Measurements from ENCODE around the gene ARL10.
"Not testable (repeated sequence)": the region's sequence is repeated elsewhere in the genome, so short reads cannot be mapped to it uniquely, and the experiment has no call there.

The ARL10 gene

GRCh38 chr5:176388444-176389134 lies 23.3 kb downstream of the ARL10 start, which contains the start of the genes HIGD2A and NOP16:
TSS of gene HIGD2A (plus strand) at chr5:176388751. CDS start at chr5:176388820, 69 bp downstream.
TSS of gene NOP16 (minus strand) at chr5:176388598. CDS start at chr5:176388539, 59 bp downstream.
- DNase-seq (ENCODE audit: low read depth in 2 of 2, low spot score in 1 of 2) = peak; percentile 98 to 99

DNA sequence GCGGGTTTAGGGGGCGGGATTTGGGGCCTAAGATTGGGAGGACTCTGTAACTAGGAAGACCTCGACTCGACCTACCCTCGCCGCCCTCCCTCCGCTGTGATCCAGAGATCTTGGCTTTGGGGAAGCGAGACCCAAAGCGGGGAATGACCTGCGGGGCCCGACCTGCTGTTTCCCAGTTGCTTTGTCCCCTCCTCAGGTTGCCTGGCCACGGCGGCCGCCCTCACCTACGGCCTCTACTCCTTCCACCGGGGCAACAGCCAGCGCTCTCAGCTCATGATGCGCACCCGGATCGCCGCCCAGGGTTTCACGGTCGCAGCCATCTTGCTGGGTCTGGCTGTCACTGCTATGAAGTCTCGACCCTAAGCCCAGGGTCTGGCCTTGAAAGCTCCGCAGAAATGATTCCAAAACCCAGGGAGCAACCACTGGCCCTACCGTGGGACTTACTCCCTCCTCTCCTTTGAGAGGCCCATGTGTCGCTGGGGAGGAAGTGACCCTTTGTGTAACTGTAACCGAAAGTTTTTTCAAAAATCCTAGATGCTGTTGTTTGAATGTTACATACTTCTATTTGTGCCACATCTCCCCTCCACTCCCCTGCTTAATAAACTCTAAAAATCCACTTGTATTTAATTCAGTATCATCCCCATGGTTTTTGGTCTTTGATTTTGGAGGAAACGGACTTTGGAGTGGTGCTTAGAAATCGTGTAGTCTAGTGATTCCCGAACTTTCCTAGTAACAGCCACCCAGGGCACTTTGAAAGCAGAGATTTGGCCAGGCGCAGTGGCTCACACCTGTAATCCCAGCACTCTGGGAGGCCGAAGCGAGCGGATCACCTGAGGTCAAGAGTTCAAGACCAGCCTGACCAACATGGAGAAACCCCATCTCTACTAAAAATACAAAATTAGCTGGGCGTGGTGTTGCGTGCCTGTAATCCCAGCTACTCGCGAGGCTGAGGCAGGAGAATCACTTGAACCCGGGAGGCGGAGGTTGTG lies 24.1 kb downstream of the ARL10 start:
- no peak for DNase-seq (ENCODE audit: low read depth in 2 of 2, low spot score in 1 of 2)

DNA sequence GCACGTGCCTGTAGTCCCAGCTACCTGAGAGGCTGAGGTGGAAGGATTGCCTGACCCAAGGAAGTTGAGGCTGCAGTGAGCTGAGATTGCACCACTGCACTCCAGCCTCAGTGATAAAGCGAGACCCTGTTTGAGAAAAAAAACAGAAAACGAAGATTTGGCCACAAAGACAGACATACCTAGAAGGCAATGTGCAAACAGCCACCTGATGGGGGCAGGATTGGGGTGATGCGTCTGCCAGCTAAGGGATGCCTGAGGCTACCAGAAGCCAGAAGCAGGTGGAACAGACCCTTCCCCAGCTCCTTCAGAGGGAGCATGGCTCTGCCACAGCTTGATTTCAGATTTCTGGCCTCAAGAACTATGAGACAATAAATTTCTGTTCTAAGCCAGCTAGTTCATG lies 26.2 kb downstream of the ARL10 start:
- DNase-seq (ENCODE audit: low read depth in 2 of 2, low spot score in 1 of 2) = no peak

- no peak for DNase-seq (ENCODE audit: low read depth in 2 of 2, low spot score in 1 of 2)
These were observed 26.7 kb downstream of the ARL10 start for GRCh38 chr5:176391999-176392398.

DNA sequence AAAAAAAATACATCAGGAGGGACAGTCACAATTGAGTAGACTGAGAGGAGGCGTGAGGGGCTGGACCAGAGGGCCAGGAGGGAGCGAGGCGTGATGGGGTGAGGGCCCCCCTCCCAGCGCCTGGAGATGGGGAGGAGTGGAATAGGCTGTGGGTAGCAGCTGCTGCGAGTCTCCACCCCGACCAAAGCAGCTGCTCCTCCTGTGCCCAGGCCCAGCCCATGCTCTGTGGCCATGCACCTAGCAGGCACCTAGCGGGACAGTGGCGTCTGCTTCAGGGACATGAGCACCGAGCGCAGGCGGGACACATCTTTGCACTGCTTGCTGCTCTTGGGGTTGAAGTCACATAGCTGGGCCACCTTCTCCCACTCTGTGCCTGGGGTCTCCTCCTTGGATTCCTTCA lies 27.2 kb downstream of the ARL10 start:
- DNase-seq (ENCODE audit: low read depth in 2 of 2, low spot score in 1 of 2) = no peak

DNA sequence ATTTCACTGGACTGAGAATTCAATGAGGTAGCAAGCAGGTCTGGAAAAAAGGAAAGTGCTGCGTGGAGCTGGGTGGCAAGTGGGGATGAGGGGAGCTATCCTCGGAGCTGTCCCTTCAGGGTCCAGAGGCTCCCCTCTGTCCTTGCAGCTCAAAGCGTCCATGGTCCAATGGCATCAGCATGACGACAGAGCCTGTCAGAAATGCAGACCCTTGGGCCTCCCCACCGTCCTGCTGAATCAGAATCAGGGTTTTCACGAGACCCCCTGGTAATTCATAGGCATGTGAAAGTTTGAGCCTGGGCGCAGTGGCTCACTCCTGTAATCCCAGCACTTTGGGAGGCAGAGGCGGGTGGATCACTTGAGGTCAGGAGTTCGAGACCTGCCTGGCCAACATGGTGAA lies 28.8 kb downstream of the ARL10 start:
- DNase-seq (ENCODE audit: low read depth in 2 of 2, low spot score in 1 of 2) = no peak

- DNase-seq (ENCODE audit: low read depth in 2 of 2, low spot score in 1 of 2) = no peak
These were observed 29.8 kb downstream of the ARL10 start for GRCh38 chr5:176394881-176395675.

DNA sequence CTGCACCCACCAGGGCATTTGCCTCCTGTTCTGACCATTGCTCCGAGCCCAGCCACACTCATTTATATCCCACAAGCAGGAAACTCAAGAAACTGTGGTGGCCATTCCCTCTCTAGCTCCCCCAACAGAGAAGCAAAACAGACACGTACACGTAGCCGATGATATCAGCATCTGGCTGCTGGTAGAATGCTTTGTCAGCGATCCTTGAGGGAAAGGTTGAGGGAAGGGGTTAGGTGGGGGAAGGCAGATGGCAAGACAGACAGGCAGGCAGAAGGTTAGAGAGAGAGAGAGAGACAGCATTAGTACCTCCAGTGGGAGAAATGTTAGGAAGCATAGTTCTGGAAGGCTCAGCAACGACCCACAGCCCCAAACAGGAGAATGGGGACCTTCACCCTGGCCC lies 31.0 kb downstream of the ARL10 start:
- no peak for DNase-seq (ENCODE audit: low read depth in 2 of 2, low spot score in 1 of 2)

GRCh38 chr5:176397736-176398420 lies 32.6 kb downstream of the ARL10 start:
- DNase-seq (ENCODE audit: low read depth in 2 of 2, low spot score in 1 of 2) = no peak

DNA sequence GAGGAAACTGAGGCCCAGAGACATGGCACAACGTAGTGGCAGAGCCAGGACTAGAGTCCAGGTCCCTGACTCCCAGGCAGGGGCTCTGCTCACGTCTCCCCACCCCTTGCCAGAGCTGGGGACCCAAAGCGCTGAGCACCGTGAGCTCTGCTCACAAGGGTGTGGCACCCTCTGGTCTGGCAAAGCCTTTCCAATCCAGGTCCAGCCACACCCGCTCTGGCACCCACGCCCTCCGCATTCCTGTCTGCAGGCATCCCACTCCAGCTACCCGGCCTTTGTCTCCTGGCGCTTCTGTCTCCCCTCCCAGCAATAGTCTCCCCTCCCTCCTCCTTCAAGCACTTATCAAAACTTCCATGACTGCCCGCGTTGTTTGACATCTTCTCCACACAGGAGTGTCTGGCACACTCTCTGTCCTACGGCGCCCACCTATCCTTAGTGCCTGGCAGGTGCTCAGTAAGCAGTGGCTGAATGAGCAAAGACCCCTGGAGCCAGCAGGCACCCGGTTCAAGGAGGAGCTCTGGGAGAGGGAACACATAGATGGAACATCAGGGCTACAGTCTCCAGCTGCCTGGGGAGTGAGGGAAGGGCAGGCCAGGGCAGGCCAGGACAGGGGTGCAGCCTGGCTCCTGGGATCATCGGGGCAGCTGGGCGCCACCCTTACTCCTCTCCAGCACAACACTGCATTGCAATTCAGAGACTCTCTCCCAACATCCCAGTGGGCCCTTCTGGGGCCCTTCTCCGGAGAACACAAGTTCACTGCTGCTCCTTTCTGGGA lies 35.3 kb downstream of the ARL10 start:
- DNase-seq (ENCODE audit: low read depth in 2 of 2, low spot score in 1 of 2) = no peak

- no peak for DNase-seq (ENCODE audit: low read depth in 2 of 2, low spot score in 1 of 2)
These were observed 36.3 kb downstream of the ARL10 start for GRCh38 chr5:176401281-176402205.

DNA sequence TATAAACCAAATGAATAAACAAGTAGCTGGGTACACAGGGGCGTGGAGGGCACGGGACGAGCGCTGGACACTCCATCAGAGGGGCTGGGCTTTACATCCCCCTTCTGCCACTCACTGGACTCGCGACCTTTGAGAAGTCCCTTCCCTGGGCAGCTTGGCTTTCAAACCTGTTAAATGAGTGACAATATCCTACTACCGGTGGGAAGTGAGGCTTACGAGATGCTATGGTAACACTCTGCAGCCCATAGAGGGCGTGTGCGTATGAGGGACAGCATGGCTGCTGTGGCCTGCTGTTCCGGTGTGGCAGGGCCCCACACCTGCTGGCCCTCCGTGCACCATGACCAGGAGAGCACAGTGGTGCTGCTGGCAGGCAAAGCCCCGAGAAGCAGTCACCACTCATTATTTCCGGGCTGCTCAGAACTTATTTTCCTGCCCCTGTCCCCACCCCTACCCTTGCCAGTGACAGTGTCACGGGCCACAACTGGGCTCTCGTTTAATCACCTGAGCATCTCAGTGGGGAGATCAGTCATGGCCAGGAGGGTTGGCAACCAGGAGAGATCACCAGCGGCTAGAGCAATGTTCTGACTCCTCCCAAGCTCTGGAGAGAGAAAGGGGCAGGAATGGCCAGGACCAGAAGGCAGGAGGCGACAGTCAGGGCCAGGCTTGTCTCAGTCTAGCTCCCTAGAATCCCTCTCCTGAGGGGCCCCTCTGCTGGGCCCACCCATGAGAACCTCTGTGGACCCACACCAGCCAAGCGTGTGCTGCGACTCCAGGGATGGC lies 40.6 kb downstream of the ARL10 start:
- no peak for DNase-seq (ENCODE audit: low read depth in 2 of 2, low spot score in 1 of 2)

DNA sequence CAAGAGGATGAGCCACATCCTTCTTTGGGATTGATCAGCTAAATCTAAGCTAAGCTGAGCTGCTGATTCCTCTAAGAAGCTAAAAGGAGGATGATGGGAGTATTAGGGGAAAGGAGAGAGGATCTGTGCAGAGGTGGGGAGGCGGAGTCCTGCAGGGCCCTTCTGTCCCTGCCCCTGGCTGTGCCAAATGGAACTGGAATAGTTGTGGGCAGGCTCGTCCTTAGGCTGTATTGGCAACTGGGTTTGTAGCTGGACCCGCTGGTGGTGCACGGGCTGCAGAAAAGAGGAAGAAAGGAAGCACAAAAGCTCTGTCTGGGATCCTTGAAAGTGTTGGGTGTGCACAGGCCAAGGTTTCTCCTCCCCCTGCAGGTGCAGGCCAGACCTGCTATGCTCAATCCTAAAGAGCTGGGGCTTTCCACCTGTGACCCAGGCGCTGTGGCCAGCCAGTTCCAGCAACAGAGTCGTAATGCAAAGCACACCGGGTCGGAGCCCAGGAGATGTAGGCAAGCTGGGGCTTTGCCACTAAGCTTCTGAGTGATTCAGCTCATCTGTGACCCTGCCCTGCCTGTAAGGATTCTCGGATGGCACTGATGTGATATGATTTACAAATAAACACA lies 41.3 kb downstream of the ARL10 start:
- no peak for DNase-seq (ENCODE audit: low read depth in 2 of 2, low spot score in 1 of 2)

- no peak for DNase-seq (ENCODE audit: low read depth in 2 of 2, low spot score in 1 of 2)
These were observed 42.4 kb downstream of the ARL10 start for GRCh38 chr5:176407456-176408251.

- DNase-seq (ENCODE audit: low read depth in 2 of 2, low spot score in 1 of 2) = not testable (repeated sequence)
These were observed 42.9 kb downstream of the ARL10 start for GRCh38 chr5:176408252-176408573.

GRCh38 chr5:176408590-176408989 lies 43.3 kb downstream of the ARL10 start:
- no peak for DNase-seq (ENCODE audit: low read depth in 2 of 2, low spot score in 1 of 2)

DNA sequence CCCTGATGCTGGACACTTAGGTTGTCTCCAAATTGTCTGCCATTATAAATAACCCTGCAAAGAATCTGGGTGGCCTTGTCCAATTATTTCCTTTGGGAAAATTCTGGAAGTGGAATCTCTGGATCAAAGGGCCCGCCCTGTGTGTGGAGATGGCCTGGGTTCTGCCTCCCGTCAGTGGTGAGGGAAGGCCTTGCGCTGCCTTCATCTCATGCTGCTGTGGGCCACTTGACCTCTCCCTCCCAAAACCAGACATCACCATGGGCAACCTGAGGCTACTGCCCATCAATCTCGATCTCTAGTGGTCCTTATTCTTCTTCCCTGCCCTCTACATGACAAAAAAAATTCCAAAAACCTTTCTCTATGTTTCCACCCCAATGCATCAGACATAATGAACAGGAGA lies 44.5 kb downstream of the ARL10 start:
- DNase-seq (ENCODE audit: low read depth in 2 of 2, low spot score in 1 of 2) = no peak

Data from stimulated activated CD8-positive, alpha-beta memory T cell treated with anti-CD3 and anti-CD28 coated beads, Interleukin-4, amount 100 ng/mL, for 4 hours (primary cell).